CD8-positive, alpha-beta memory T cell (primary cell): Measurements from ENCODE around the gene TMEM59L. TPM values are rescaled to one million over a fixed set of nuclear protein-coding genes. Genes with fewer than 3 reads are reported as not detected.

Experiments
- CTCF ChIA-PET: fragments of 350-600 bp; sonication (Branson Sonifier 250); formaldehyde crosslinking; loops from one replicate; lab custom pipeline; 2021; ENCODE audit warnings: antibody characterized with exemption; lab: Charles Lee
- POLR2A ChIA-PET: fragments of 350-600 bp; sonication (Branson Sonifier 250); formaldehyde crosslinking; loops from one replicate; lab custom pipeline; 2021; ENCODE audit warnings: antibody characterized with exemption; lab: Charles Lee
- DNase-seq, 5 donors: peaks; one replicate each; pipeline versions ENCODE4 v3.0.0 to v3.0.0-alpha.2; 2020 to 2022; ENCODE audit warnings: mixed read lengths in 1 of 5
- H3K27ac ChIP-seq: one replicate; pipeline ENCODE4 v1.7.0; 2013; ENCODE audit warnings: low read depth, mild to moderate bottlenecking, low read length, moderate library complexity
- H3K27me3 ChIP-seq: 2 replicates; pipeline ENCODE4 v1.7.0; 2013; ENCODE audit warnings: low read length, mild to moderate bottlenecking; ENCODE audit not compliant: insufficient read depth, poor library complexity, severe bottlenecking
- H3K36me3 ChIP-seq: 2 replicates; pipeline ENCODE4 v1.7.0; 2013; ENCODE audit warnings: mild to moderate bottlenecking, low read length, moderate library complexity; ENCODE audit not compliant: insufficient read depth
- H3K4me1 ChIP-seq: 2 replicates; pipeline ENCODE4 v1.7.0; 2013; ENCODE audit warnings: mild to moderate bottlenecking, low read length, moderate library complexity; ENCODE audit not compliant: insufficient read depth
- H3K4me3 ChIP-seq: 2 replicates; pipeline ENCODE4 v1.7.0; 2013; ENCODE audit warnings: mild to moderate bottlenecking, low read length
- H3K9me3 ChIP-seq: 2 replicates; pipeline ENCODE4 v1.7.0; 2013; ENCODE audit warnings: mild to moderate bottlenecking, low read length
- H3K27ac Mint-ChIP-seq, 8 donors: one replicate each; pipeline ENCODE4 v1.8.0; 2020 to 2021; ENCODE audit warnings: mixed read lengths in 8 of 8, mild to moderate bottlenecking in 6 of 8, inconsistent platforms in 3 of 8, moderate library complexity in 3 of 8
- H3K27me3 Mint-ChIP-seq, 2 donors: one replicate each; pipeline ENCODE4 v1.8.0; 2020 to 2021; ENCODE audit warnings: mixed read lengths in 2 of 2, mild to moderate bottlenecking in 1 of 2, moderate library complexity in 1 of 2
- H3K36me3 Mint-ChIP-seq, 3 donors: one replicate each; pipeline ENCODE4 v1.8.0; 2020 to 2021; ENCODE audit warnings: mixed read lengths in 3 of 3, inconsistent platforms in 1 of 3, mild to moderate bottlenecking in 1 of 3
- H3K4me1 Mint-ChIP-seq, 3 donors: one replicate each; pipeline ENCODE4 v1.8.0; 2020 to 2021; ENCODE audit warnings: mixed read lengths in 3 of 3, inconsistent platforms in 1 of 3, mild to moderate bottlenecking in 1 of 3
- H3K4me3 Mint-ChIP-seq, 7 donors: one replicate each; pipeline ENCODE4 v1.8.0; 2020 to 2021; ENCODE audit warnings: mixed read lengths in 7 of 7, mild to moderate bottlenecking in 6 of 7, moderate library complexity in 4 of 7, inconsistent platforms in 2 of 7
- H3K9me3 Mint-ChIP-seq, 5 donors: one replicate each; pipeline ENCODE4 v1.8.0; 2020 to 2022; ENCODE audit warnings: mixed read lengths in 5 of 5, mild to moderate bottlenecking in 3 of 5, moderate library complexity in 2 of 5, inconsistent platforms in 1 of 5
- polyA plus RNA-seq: library from polyadenylated mRNA; unstranded; fragments of 300-500 nt; fragmentation: Illumina TruSeq; gene quantifications from one replicate; pipeline ENCODE4 v1.2.3, GENCODE V29; 2021
- total RNA-seq, 2 experiments: library from RNA; stranded (reverse); gene quantifications; one replicate each; pipeline ENCODE4 v1.2.3, GENCODE V29; 2021

TMEM59L gene
- total and polyA plus RNA-seq, 3 experiments from 2014 or later: not detected

DNA sequence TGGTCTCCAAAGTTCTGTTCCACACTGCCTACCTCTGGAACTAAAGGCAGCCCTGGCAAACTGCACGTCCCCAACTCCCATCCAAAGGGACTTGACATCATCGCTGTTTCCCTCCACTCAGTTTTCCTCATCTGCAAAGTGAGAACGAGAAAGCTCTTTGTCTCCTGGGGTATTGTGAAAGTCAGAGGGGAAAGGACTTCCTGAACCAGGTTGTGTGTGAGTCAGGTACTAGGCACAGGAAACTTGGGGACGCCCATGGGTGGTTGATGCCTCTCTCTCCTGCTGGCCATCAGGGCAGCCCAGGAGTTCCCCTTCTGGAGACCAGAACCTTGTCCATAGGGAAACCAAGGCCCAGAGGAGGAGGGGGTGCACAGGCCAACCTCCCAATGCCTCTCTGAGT lies 10.8 kb upstream of the TMEM59L start:
- CTCF ChIA-PET: no interaction called here
- H3K27me3 ChIP-seq: peaks cover 26% of the 10 kb centered on the region
- peaks cover 2 to 11% (median 4%) of the 10 kb centered on the region in 3 donors for H3K4me1 Mint-ChIP-seq
- H3K27ac ChIP-seq: no peak overlapping the region
- no peak overlapping the region for H3K4me3 Mint-ChIP-seq
- no peaks in the 10 kb centered on the region for H3K36me3 Mint-ChIP-seq
- no peaks in the 10 kb centered on the region for H3K9me3 Mint-ChIP-seq
- POLR2A ChIA-PET: no interaction called here
- no peak for DNase-seq
- H3K4me3 ChIP-seq: no peak overlapping the region
- no peaks in the 10 kb centered on the region for H3K4me1 ChIP-seq
- no peaks in the 10 kb centered on the region for H3K9me3 ChIP-seq
- peaks cover 14 to 34% of the 10 kb centered on the region in 2 donors for H3K27me3 Mint-ChIP-seq
- no peak overlapping the region for H3K27ac Mint-ChIP-seq
- H3K36me3 ChIP-seq: no peaks in the 10 kb centered on the region

DNA sequence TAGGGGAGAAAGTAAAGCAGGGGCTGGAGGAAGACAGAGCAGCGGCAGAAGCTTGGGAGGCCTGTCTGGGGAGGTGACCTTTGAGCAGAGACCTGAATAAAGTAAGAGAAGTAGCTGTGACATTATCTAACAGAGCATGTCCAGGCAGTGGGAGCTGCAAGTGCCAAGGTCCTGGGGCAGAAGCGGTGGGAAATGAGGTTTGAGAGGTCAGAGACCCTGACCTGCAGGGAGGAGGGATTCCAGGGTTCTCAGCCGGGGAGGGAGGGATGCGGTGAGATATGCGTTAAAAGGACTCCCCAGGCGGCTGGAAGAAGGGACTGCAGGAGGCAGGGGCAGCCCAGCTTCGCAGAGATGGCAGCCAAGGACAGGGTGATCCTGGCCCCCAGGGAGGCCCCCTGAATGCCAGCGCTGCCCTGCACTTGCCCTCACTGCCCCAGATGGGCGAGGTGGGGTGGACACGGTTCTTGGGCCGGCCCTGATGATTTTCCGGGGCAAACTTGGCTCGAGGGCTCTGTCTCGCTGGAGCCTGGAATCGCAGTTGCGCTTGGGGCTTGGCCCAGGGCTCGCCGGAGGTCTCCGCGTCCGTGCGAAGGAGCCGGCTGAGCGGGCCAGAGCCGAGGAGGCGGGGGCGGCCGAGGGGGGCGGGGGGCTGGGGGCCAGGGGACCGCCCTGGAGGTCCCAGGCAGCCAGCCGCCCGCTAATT lies 9.3 kb upstream of the TMEM59L start:
- peaks cover 19 to 45% of the 10 kb centered on the region in 2 donors for H3K27me3 Mint-ChIP-seq
- Histone ChIP-seq H3K9me3 (no peaks in the 10 kb centered on the region), H3K4me1 (peaks cover 4% of the 10 kb centered on the region), H3K4me3 (no peak overlapping the region), H3K27ac (no peak overlapping the region), H3K27me3 (peaks cover 36% of the 10 kb centered on the region), H3K36me3 (no peaks in the 10 kb centered on the region)
- no peaks in the 10 kb centered on the region for H3K9me3 Mint-ChIP-seq
- no peak for DNase-seq
- CTCF ChIA-PET: interaction anchor here (1.8 kb wide), 1 partner anchor 14 kb away, joined by 5 read pairs; the partner anchor contains the start of gene REX1BD
- H3K4me3 Mint-ChIP-seq: peak overlapping the region in 1 of 7 donors; percentile 15
- no peaks in the 10 kb centered on the region for H3K36me3 Mint-ChIP-seq
- H3K4me1 Mint-ChIP-seq: peaks cover 4 to 25% (median 4%) of the 10 kb centered on the region in 3 donors
- peak overlapping the region in 1 of 8 donors; percentile 39 for H3K27ac Mint-ChIP-seq
- POLR2A ChIA-PET: no interaction called here

DNA sequence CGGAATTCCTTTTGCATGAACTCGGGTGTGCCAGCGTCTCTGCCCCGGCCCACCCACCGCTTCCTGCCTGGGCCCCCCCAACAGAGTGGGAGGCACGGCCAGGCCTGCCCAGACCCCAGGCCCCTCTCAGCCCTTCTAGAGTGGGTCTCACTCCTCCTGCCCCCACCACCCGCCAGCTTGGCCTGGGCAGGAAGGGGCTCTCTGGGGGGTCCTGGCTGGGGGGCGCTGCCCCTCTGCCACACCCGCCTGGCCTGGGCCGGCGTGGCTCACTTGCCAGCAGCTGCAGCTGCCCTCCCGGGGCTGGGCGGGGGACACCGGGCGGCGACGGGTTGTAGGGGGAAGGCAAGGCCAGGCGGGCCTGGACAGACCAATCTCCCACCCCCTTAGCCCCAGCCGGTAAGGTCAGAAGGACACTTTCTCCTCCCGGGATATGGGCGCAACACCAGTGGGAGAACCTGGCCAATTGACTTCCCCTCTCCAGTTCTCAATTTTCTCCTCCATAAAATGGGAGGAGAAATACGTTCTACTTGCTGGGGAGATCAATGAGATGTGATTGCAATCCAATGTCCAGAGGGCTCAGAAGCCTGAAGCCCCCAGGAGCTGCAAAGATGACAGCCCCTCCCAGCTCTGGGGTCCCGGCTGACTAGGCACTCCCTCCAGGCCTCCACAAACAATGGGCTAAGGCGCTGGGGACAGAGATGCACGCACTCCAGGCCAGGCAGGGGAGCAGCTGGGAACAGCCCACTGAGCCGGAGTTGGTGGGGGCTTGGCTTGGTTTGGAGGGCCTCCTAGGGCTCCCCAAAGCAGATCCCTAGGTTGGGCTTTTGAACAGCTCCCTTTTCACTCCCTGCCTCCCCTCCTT lies 8.5 kb upstream of the TMEM59L start:
- DNase-seq: no peak
- H3K4me1 ChIP-seq: peaks cover 4% of the 10 kb centered on the region
- Mint-ChIP-seq H3K27me3 (peaks cover 27 to 53% of the 10 kb centered on the region in 2 donors), H3K4me3 (no peak overlapping the region), H3K9me3 (no peaks in the 10 kb centered on the region), H3K4me1 (peaks cover 7 to 30% (median 8%) of the 10 kb centered on the region in 3 donors), H3K36me3 (no peaks in the 10 kb centered on the region), H3K27ac (no peak overlapping the region)
- ChIA-PET CTCF (interaction anchor here (0.7 to 1.8 kb wide), 2 partner anchors 15 to 118 kb away, joined by 3 to 5 read pairs; partner anchors contain the start of gene REX1BD), POLR2A (interaction anchor here (0.5 to 0.8 kb wide), 2 partner anchors 15 to 33 kb away, joined by 3 read pairs; partner anchors contain the start of gene UBA52)
- H3K4me3 ChIP-seq: no peak overlapping the region
- H3K36me3 ChIP-seq: no peaks in the 10 kb centered on the region
- H3K9me3 ChIP-seq: no peaks in the 10 kb centered on the region
- H3K27ac ChIP-seq: no peak overlapping the region
- H3K27me3 ChIP-seq: peaks cover 44% of the 10 kb centered on the region

DNA sequence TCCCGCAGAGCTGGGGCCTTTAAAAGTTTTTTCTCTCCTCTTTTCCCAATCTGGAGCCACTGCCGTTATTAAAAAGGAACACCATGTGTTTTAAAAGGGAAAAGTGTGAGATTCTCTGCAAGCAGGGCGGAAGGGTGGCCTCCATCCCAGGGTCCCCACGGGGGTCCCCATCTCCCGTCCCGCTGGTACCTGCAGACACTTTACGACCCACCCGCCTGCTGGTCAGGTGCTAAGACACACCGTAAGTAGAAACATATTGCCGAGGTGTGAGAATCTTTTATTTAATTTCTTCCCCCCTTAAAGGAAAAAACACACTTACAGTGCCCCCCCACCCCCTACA lies 7.9 kb upstream of the TMEM59L start:
- Mint-ChIP-seq H3K4me1 (peaks cover 7 to 30% (median 8%) of the 10 kb centered on the region in 3 donors), H3K9me3 (no peaks in the 10 kb centered on the region), H3K4me3 (no peak overlapping the region), H3K27me3 (peaks cover 33 to 55% of the 10 kb centered on the region in 2 donors), H3K36me3 (no peaks in the 10 kb centered on the region), H3K27ac (no peak overlapping the region)
- Histone ChIP-seq H3K9me3 (no peaks in the 10 kb centered on the region), H3K4me3 (no peak overlapping the region), H3K27me3 (peaks cover 50% of the 10 kb centered on the region), H3K4me1 (peaks cover 4% of the 10 kb centered on the region), H3K36me3 (no peaks in the 10 kb centered on the region), H3K27ac (no peak overlapping the region)
- DNase-seq: no peak
- ChIA-PET POLR2A (interaction anchor here (0.5 to 0.8 kb wide), 3 partner anchors 15 to 58 kb away, joined by 3 to 5 read pairs (median 3); partner anchors contain the start of gene UBA52), CTCF (interaction anchor here (0.7 kb wide), 1 partner anchor 119 kb away, joined by 3 read pairs; no protein-coding TSS in a partner anchor)

DNA sequence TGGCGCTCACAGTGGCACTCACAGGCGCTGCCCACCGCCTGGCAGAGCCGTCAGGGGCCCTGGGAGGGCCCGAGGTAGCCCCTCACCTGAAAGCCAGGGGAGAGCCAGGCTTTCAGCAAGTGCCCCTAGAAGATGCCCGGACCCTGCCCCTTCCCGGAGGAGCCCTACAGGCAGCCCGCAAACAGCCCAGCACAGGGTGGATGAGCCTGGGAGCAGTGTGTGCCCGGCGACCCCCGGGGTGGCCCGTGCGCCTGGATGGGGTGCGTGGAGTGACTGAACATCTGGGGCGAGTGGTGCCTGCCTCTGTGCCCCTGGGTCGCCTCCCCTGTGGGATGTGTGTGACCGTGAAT lies 7.5 kb upstream of the TMEM59L start:
- H3K4me3 Mint-ChIP-seq: peak overlapping the region in 3 of 7 donors; percentile 32 to 75 (median 59)
- Histone ChIP-seq H3K4me1 (peaks cover 4% of the 10 kb centered on the region), H3K36me3 (no peaks in the 10 kb centered on the region), H3K27ac (no peak overlapping the region), H3K4me3 (no peak overlapping the region), H3K9me3 (no peaks in the 10 kb centered on the region), H3K27me3 (peaks cover 53% of the 10 kb centered on the region)
- H3K9me3 Mint-ChIP-seq: no peaks in the 10 kb centered on the region
- no peak for DNase-seq
- CTCF ChIA-PET: interaction anchor here (0.7 kb wide), 1 partner anchor 119 kb away, joined by 3 read pairs; no protein-coding TSS in a partner anchor
- peaks cover 36 to 57% of the 10 kb centered on the region in 2 donors for H3K27me3 Mint-ChIP-seq
- POLR2A ChIA-PET: interaction anchor here (0.5 to 0.6 kb wide), 2 partner anchors 34 to 58 kb away, joined by 3 to 5 read pairs; partner anchors contain the start of gene UBA52
- peak overlapping the region in 2 of 8 donors; percentile 71 to 80 for H3K27ac Mint-ChIP-seq
- peaks cover 7 to 30% (median 8%) of the 10 kb centered on the region in 3 donors for H3K4me1 Mint-ChIP-seq
- H3K36me3 Mint-ChIP-seq: no peaks in the 10 kb centered on the region

DNA sequence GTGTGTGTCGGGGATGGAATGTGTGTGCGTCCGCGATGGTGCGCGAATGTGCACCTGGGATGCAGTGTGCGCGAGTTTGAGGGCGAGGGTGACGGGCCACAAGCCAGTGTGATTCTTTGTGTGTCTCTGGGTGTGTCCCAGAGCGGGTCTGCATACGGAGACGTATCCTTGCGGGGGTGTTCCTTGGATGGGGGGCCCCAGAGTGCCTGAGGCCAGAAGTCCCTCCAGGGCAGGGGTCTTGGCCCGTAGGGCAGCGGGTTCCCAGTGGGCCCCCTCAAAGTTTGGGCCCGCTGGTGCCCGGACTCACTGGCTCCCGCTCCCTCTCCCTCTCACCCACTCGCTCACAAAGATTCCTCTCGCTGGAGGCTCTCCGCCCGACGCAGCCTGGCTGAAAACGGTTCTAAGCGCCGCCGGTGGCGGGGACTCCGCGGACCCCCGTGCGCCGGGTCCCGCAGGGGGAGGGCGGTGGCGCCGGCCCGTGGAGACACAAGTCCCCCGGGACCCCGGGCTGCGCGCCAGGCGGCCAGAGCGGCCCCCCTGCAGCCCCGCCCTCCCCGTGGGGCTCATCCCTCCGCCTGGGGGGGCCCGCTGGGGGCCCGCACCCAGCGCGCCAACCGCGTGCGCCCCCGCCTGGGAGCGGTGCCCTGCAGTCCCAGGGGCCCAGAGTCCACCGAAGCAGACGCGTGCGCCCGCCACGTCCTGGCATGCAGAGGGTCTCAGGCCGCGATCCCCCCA lies 7.0 kb upstream of the TMEM59L start:
- CTCF ChIA-PET: no interaction called here
- H3K4me1 Mint-ChIP-seq: peaks cover 7 to 30% (median 8%) of the 10 kb centered on the region in 3 donors

More for the DNA sequence above, 7.0 kb upstream of the TMEM59L start:
- Histone ChIP-seq H3K4me1 (peaks cover 4% of the 10 kb centered on the region), H3K4me3 (no peak overlapping the region), H3K27ac (no peak overlapping the region), H3K9me3 (no peaks in the 10 kb centered on the region), H3K36me3 (no peaks in the 10 kb centered on the region), H3K27me3 (peaks cover 58% of the 10 kb centered on the region)
- H3K27ac Mint-ChIP-seq: peak overlapping the region in 2 of 8 donors; percentile 71 to 80
- no peak for DNase-seq
- POLR2A ChIA-PET: interaction anchor here (0.6 kb wide), 1 partner anchor 57 kb away, joined by 5 read pairs; no protein-coding TSS in a partner anchor
- H3K9me3 Mint-ChIP-seq: no peaks in the 10 kb centered on the region
- H3K4me3 Mint-ChIP-seq: peak overlapping the region in 5 of 7 donors; percentile 32 to 75 (median 59)
- H3K36me3 Mint-ChIP-seq: no peaks in the 10 kb centered on the region
- peaks cover 39 to 57% of the 10 kb centered on the region in 2 donors for H3K27me3 Mint-ChIP-seq
